ENCODE measurements around the gene RASGRP2.

Gene RASGRP2

DNA sequence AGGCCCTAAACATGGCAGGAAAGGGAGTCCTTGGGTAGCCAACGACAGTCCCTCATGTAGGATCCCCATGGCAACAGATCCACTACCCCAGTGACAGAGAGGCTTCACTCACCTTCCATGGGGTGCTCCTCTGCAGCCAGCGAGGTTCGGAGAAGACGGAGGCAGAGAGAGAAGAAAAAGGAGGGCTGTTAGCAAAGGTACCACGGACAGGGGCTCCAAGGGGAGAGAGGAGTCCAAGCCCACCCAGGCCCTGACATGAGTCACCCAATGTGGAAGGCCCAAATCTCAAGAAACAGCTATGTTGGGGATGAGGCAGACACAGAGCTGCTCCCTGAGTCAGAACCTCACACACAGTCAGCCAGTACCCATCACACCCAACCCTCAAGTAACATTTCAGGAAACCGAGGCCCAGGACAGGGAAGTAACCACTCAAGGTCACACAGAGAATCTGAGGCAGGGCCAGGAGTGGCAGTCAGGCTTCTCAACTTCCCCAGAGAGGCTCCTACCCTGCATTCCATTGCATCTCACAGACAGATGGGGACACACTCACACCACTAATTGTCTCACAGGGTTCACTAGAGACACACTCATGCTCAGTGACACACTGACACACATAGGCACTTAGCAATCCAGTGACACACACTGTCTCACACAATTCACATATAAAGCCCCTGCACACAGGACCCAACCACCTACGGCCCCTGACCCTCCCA is 46.1 kb downstream of the RASGRP2 start:
- in situ Hi-C loops (cut with HindIII; ENCODE audit: low sequenced_read_pairs): no loop called here
- TF ChIP-seq, protein P1, sequence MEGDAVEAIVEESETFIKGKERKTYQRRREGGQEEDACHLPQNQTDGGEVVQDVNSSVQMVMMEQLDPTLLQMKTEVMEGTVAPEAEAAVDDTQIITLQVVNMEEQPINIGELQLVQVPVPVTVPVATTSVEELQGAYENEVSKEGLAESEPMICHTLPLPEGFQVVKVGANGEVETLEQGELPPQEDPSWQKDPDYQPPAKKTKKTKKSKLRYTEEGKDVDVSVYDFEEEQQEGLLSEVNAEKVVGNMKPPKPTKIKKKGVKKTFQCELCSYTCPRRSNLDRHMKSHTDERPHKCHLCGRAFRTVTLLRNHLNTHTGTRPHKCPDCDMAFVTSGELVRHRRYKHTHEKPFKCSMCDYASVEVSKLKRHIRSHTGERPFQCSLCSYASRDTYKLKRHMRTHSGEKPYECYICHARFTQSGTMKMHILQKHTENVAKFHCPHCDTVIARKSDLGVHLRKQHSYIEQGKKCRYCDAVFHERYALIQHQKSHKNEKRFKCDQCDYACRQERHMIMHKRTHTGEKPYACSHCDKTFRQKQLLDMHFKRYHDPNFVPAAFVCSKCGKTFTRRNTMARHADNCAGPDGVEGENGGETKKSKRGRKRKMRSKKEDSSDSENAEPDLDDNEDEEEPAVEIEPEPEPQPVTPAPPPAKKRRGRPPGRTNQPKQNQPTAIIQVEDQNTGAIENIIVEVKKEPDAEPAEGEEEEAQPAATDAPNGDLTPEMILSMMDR (IDR thresholded peaks at IDR 0.05; ENCODE audit: low read depth, low read length): no peak
- no peak for DNase-seq (ENCODE audit: low read depth, low spot score)
- H3K4me3 ChIP-seq (ENCODE audit: low read depth, low read length): no peak overlapping the region

DNA sequence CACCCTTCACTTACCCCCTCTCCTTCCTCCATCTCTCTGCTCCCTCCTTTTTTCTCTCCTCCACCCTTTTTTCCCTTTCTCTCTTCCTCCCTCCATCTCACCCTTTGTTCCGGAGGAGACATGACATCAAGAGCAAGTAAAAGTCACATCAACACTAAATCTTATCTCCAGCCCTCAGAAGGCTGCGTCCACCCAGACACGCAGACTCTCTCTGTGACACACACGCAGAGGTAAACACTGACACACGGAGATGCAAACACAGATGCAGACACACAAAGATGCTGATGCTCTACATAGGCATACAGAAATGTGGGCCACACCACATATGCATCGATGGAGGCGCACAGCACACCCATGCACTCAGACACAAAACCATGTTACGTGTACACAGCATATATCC is 47.9 kb downstream of the RASGRP2 start:
- TF ChIP-seq, protein P1 (IDR thresholded peaks at IDR 0.05; ENCODE audit: low read depth, low read length): no peak
- no peak for DNase-seq (ENCODE audit: low read depth, low spot score)
- in situ Hi-C loops (cut with HindIII; ENCODE audit: low sequenced_read_pairs): no loop called here
- no peak overlapping the region for H3K4me3 ChIP-seq (ENCODE audit: low read depth, low read length)

DNA sequence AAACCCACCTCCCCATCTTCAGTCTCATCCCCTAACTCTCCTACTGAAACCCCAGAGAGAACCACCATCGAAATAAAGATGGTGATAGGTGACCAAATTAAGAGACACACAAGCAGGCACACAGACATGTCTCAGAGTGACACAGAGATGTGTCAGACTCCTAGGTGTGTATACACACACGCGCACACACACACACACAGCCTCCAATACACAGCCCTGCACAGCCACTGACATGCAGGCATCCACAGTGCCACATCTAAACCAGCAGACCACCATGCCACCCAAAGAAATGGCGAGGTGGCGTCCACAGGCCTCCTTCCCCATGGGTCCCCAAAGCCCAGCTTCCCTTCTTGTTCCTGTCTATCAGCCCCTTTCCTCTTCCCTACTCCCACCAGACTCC is 48.4 kb downstream of the RASGRP2 start:
- TF ChIP-seq, protein P1 (IDR thresholded peaks at IDR 0.05; ENCODE audit: low read depth, low read length): no peak
- no peak overlapping the region for H3K4me3 ChIP-seq (ENCODE audit: low read depth, low read length)
- DNase-seq (ENCODE audit: low read depth, low spot score): no peak
- in situ Hi-C loops (cut with HindIII; ENCODE audit: low sequenced_read_pairs): no loop called here

DNA sequence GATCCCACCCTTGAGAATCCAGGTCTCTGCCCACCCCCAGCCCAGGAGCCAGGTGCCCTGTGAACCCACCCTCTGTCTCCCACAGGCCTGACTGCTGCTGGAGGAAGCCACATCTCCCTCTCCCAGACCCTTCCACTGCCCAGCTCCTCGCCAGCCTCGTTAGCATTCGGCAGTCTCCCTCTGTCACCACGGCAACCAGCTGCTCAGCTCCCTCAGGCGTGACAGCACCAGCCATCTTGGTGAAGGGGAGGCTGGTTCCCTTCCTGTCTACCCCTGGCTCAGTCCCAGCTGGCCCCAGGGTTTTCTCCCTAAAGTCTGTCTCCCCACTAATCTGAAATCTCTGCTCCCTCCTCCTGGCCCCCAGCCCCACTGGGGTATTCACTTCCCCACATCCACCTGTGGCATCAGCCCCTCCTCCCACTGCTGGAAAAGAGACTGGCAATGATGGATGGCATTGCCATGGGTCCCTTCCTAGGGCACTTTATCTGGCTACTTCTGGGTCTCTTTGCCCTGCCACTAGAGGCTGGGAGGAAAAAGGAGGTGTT is 49.0 kb downstream of the RASGRP2 start:
- in situ Hi-C loops (cut with HindIII; ENCODE audit: low sequenced_read_pairs): no loop called here
- TF ChIP-seq, protein P1 (IDR thresholded peaks at IDR 0.05; ENCODE audit: low read depth, low read length): no peak

DNA sequence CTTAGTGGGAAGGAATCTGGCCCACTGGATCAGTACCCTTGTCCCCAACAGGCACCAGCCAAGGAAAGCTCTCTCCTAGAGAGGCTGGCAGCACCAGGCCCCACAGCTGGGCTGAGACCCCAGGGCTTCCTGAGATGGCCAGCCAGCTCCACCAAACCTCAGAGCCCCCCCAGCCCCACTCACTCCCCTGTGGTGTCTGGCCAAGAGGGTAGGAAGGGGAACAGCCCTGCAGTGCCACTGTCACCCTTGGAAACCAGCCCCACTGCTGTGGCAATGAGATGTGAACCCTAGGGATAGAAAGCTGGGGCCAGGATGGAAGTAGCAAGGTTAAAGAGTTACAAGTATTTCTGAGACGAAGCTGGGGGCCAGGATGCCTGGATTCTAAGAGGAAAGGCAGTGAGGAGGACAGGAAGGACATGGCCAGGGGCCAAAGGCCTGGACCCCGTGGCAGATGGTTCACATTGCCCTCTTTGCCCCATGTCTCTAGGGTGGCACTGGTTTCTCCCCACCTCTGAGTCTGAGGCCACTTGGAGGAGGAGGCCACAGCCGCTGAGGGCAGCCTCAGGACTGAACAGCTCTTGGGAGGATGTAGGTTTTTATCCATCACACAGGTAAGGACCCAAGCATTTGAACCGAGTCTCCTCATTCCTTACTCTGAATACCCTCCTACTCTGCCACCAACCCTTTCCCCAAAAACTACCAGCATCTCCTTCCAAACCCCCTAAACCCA is 49.8 kb downstream of the RASGRP2 start:
- in situ Hi-C loops (cut with HindIII; ENCODE audit: low sequenced_read_pairs): no loop called here
- DNase-seq (ENCODE audit: low read depth, low spot score): no peak
- H3K4me3 ChIP-seq (ENCODE audit: low read depth, low read length): no peak overlapping the region
- TF ChIP-seq, protein P1 (IDR thresholded peaks at IDR 0.05; ENCODE audit: low read depth, low read length): no peak

More for the DNA sequence above, 49.0 kb downstream of the RASGRP2 start:
- H3K4me3 ChIP-seq (ENCODE audit: low read depth, low read length): no peak overlapping the region
- DNase-seq (ENCODE audit: low read depth, low spot score): no peak

DNA sequence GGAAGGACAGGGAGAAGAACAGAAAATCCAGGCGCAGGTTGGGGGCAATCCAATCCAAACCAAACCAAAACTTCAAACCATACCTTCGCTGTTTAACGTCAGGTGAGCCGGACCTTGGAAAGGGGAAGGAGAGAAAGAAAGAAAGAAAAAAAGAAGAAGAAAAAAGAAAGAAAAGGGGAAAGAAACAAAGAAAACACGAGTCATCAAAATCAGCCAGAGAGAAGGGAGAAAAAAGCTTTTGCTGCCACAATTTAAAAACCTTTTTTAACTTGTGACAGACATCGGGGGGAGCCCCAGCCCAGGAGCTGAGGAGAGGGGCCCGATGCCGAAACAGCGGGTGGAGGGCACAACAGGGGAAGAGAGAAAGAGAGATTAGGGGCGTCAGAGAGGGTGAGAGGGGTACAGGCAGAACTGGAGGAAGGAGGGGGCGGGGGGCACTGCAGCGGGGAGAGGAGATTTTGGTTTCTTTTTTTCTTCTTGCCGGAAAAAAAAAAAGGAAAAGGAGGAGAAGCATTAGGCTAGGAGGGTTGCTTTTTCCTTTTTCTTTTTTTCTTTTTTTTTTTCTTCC is 51.1 kb downstream of the RASGRP2 start:
- TF ChIP-seq, protein P1 (IDR thresholded peaks at IDR 0.05; ENCODE audit: low read depth, low read length): no peak
- H3K4me3 ChIP-seq (ENCODE audit: low read depth, low read length): no peak overlapping the region
- no peak for DNase-seq (ENCODE audit: low read depth, low spot score)
- in situ Hi-C loops (cut with HindIII; ENCODE audit: low sequenced_read_pairs): no loop called here

All from astrocyte of the spinal cord (primary cell).